Spleen (tissue), 11 donors: Measurements from ENCODE around the gene LINGO1. TPM values are rescaled to one million over a fixed set of nuclear protein-coding genes. Genes with fewer than 3 reads are reported as not detected.

Experiments used
- DNase-seq: peaks from one replicate; pipeline ENCODE4 v3.0.0-alpha.2; 2020
- H3K27ac ChIP-seq, 8 donors: fragments of 200-600 bp; sonication (generic) in 7 of 8; 1 replicate in 4 of 8; 2 replicates in 4 of 8; pipeline versions ENCODE4 v1.5.0 to v1.8.0; 2016 to 2021; ENCODE audit warnings: inconsistent platforms in 4 of 8, mild to moderate bottlenecking in 4 of 8, moderate library complexity in 1 of 8
- H3K27me3 ChIP-seq, 7 donors: fragments of 200-600 bp; sonication (generic) in 6 of 7; replicated peaks in 1 of 7; 1 replicate in 4 of 7; 2 replicates in 3 of 7; pipeline versions ENCODE4 v1.5.0 to v1.8.0; 2016 to 2021; ENCODE audit warnings: inconsistent platforms in 3 of 7, mild to moderate bottlenecking in 1 of 7
- H3K36me3 ChIP-seq, 6 donors: fragments of 200-600 bp; sonication (generic) in 5 of 6; 1 replicate in 4 of 6; 2 replicates in 2 of 6; pipeline versions ENCODE4 v1.5.0 to v1.8.0; 2016 to 2021; ENCODE audit warnings: inconsistent platforms in 2 of 6
- H3K4me1 ChIP-seq, 6 donors: fragments of 200-600 bp; sonication (generic) in 5 of 6; 1 replicate in 3 of 6; 2 replicates in 3 of 6; pipeline versions ENCODE4 v1.5.0 to v1.8.0; 2016 to 2021; ENCODE audit warnings: inconsistent platforms in 3 of 6
- H3K4me3 ChIP-seq, 8 donors: fragments of 200-600 bp; sonication (generic) in 7 of 8; 1 replicate in 4 of 8; 2 replicates in 4 of 8; pipeline versions ENCODE4 v1.5.0 to v1.8.0; 2016 to 2021; ENCODE audit warnings: inconsistent platforms in 4 of 8, mild to moderate bottlenecking in 4 of 8, moderate library complexity in 2 of 8
- H3K9me3 ChIP-seq, 8 donors: fragments of 200-600 bp; sonication (generic) in 7 of 8; 1 replicate in 4 of 8; 2 replicates in 4 of 8; pipeline versions ENCODE4 v1.5.0 to v1.8.0; 2016 to 2021; ENCODE audit warnings: inconsistent platforms in 4 of 8
- CTCF ChIP-seq, 11 experiments: fragments of 200-600 bp in 7 of 11; fragments of 450-650 bp in 4 of 11; sonication (generic) in 4 of 11; IDR thresholded peaks in 8 of 11; conservative IDR thresholded peaks in 3 of 11; 1 replicate in 7 of 11; 2 replicates in 4 of 11; pipeline versions ENCODE4 v1.4.0 to v1.8.0; 2016 to 2021; ENCODE audit warnings: antibody characterized with exemption in 11 of 11, inconsistent platforms in 4 of 11, mild to moderate bottlenecking in 1 of 11
- POLR2A ChIP-seq, 3 donors: fragments of 450-650 bp; IDR thresholded peaks; one replicate each; pipeline ENCODE4 v1.5.1; 2017; ENCODE audit warnings: antibody characterized with exemption in 3 of 3, mild to moderate bottlenecking in 1 of 3
- POLR2AphosphoS5 ChIP-seq, 3 donors: sonication (generic); formaldehyde crosslinking; IDR thresholded peaks; one replicate each; pipeline ENCODE4 v1.5.1; 2017; ENCODE audit warnings: antibody characterized with exemption in 3 of 3
- WGBS, 5 donors: extraction: QIAGEN DNeasy Blood & Tissue Kit in 3 of 5; methylation state at CpG; one replicate each; pipeline versions ENCODE4 v1.1.5 to v1.1.7; 2013 to 2018; 5-methylcytosine and 5-hydroxymethylcytosine counted together
- intact Hi-C: fragments of 100-400 bp; cut with DNase I; formaldehyde crosslinking; loops from one replicate; pipeline ENCODE4 v1.15.0; 2023; ENCODE audit warnings: low total_unique reads
- polyA plus RNA-seq, 3 donors: library from polyadenylated mRNA; stranded (reverse); fragments of 200-250 nt; gene quantifications; one replicate each; pipeline ENCODE4 v1.2.1, GENCODE V29; 2013
- total RNA-seq, 7 donors: library from RNA; depleted of rRNA in 3 of 7; stranded (reverse); fragments of >200 nt in 3 of 7; fragmentation: NEBNext Ultra II Directional in 4 of 7; extraction: Animal tissue kit (Norgen Biotek cat#: 25700) in 4 of 7; gene quantifications; one replicate each; pipeline versions ENCODE4 v1.1.0 to v1.2.1, GENCODE V29; 2016 to 2021
- donor health status: healthy with polysubstance abuse.
- donor health status: DM: no; HTN: no; CAD: no; lungs with moderate emphysema.
- donor health status: DM: no; HTN: no; CAD: no.
- donor health status: Bipolar disorder and iron deficiency.
- donor health status: healthy.
- donor health status: DM: no; HTN: no; CAD: no.
- donor health status: DM: yes; HTN: yes; CAD: no.

LINGO1 gene
- total and polyA plus RNA-seq, 10 donors = 0.46 to 7.3 (median 2.7) TPM

DNA sequence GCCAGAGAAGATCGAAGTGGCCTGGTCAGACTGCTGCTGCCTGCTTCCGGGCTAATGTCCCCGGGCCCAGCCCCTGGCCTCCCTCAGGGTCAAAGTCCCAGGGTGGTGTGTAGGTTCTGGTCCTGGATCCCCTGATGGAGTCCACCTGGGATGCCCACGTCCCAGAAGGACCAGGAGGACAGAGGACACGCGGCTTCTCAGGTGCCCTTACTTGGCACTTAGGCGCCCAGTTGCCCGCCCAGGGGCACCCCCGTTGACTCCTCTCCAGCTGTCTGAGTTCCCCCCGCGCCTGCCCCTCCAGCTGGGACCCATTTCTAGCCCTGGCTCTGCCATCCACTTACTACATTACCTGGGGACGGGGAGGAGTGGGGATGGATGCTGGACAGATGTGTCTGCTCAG lies 44.6 kb downstream of the LINGO1 start:
- 89 to 97% (median 93%) methylated on average over 7 to 12 of the region's 12 CpGs for WGBS, 5 donors
- no peak overlapping the region for H3K27ac ChIP-seq
- H3K9me3 ChIP-seq = no peaks in the 10 kb centered on the region
- intact Hi-C loops = no loop called here
- no peak for DNase-seq
- H3K27me3 ChIP-seq = no peaks in the 10 kb centered on the region
- TF ChIP-seq POLR2AphosphoS5 (IDR thresholded peaks at IDR 0.05) = no peak
- TF ChIP-seq CTCF (IDR thresholded peaks at IDR 0.05 in 8 of 11, conservative IDR thresholded peaks at IDR 0.05 in 3 of 11) = no peak
- no peak for TF ChIP-seq POLR2A (IDR thresholded peaks at IDR 0.05)
- peaks cover 0 to 10% (median 0%) of the 10 kb centered on the region in 6 donors for H3K4me1 ChIP-seq
- H3K36me3 ChIP-seq = no peaks in the 10 kb centered on the region
- H3K4me3 ChIP-seq = no peak overlapping the region

- 63 to 87% (median 76%) methylated on average over 11 of the region's 11 CpGs for WGBS, 5 donors
- Histone ChIP-seq H3K27me3 (no peaks in the 10 kb centered on the region), H3K27ac (no peak overlapping the region), H3K36me3 (no peaks in the 10 kb centered on the region), H3K4me3 (no peak overlapping the region), H3K4me1 (peaks cover 0 to 10% (median 0%) of the 10 kb centered on the region in 6 donors), H3K9me3 (no peaks in the 10 kb centered on the region)
- no peak for DNase-seq
- TF ChIP-seq POLR2A (IDR thresholded peaks at IDR 0.05) (no peak), POLR2AphosphoS5 (IDR thresholded peaks at IDR 0.05) (no peak), CTCF (IDR thresholded peaks at IDR 0.05 in 8 of 11, conservative IDR thresholded peaks at IDR 0.05 in 3 of 11) (no peak)
- intact Hi-C loops = no loop called here
These were observed 48.0 kb downstream of the LINGO1 start for GRCh38 chr15:77584691-77585090.

DNA sequence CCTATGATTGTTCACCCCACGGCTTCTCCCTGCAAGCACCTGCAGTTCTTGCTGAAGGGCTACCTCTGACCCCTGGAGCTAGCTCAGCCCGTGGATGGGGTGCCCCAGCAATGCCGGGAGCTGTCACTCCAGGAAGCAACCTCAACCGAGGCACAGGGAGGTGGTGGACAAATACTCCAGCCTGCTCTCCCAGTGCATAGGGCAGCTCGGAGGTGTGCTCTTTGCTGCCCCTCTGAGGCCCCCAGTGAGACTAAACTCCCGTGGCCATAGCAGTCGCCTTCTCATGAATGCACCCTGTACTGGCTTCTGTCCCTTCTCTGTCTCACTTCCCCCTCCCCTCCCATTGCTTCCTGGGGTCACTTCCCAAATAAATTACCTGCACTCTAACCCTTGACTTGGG lies 48.5 kb downstream of the LINGO1 start:
- DNase-seq = no peak
- H3K36me3 ChIP-seq = no peaks in the 10 kb centered on the region
- intact Hi-C loops = no loop called here
- no peaks in the 10 kb centered on the region for H3K27me3 ChIP-seq
- peaks cover 0 to 10% (median 0%) of the 10 kb centered on the region in 6 donors for H3K4me1 ChIP-seq
- no peaks in the 10 kb centered on the region for H3K9me3 ChIP-seq
- WGBS, 5 donors = 48 to 63% (median 54%) methylated on average over 7 of the region's 7 CpGs
- H3K4me3 ChIP-seq = no peak overlapping the region
- TF ChIP-seq POLR2AphosphoS5 (IDR thresholded peaks at IDR 0.05) (no peak), POLR2A (IDR thresholded peaks at IDR 0.05) (no peak), CTCF (IDR thresholded peaks at IDR 0.05 in 8 of 11, conservative IDR thresholded peaks at IDR 0.05 in 3 of 11) (no peak)
- no peak overlapping the region for H3K27ac ChIP-seq

DNA sequence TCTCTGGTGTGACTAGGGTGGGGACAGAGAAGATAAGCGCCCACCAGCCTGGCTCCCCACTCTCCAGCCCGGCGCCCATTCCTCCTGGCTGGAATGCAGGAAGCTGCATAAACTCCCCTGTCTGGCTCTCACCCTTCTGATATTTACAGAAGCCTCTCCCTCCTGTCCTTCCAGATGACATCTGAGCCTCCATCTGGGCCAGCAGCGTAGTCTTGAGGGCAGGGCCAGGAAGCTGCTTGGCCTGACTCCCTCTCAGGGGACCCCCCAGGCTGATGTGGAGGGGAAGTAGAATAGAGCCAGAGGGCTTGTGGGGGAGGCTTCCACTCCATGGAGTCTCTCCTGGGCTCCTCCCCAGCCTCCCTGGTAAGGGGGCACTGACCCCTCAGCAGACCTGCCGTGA lies 49.9 kb downstream of the LINGO1 start:
- H3K9me3 ChIP-seq = no peaks in the 10 kb centered on the region
- H3K4me3 ChIP-seq = no peak overlapping the region
- H3K4me1 ChIP-seq = peaks cover 0 to 10% (median 0%) of the 10 kb centered on the region in 6 donors
- WGBS, 5 donors = 72 to 93% (median 80%) methylated on average over 2 to 5 of the region's 5 CpGs
- TF ChIP-seq POLR2AphosphoS5 (IDR thresholded peaks at IDR 0.05) (no peak), POLR2A (IDR thresholded peaks at IDR 0.05) (no peak), CTCF (IDR thresholded peaks at IDR 0.05 in 8 of 11, conservative IDR thresholded peaks at IDR 0.05 in 3 of 11) (no peak)
- intact Hi-C loops = no loop called here
- no peak for DNase-seq
- H3K27ac ChIP-seq = no peak overlapping the region
- H3K27me3 ChIP-seq = no peaks in the 10 kb centered on the region
- H3K36me3 ChIP-seq = no peaks in the 10 kb centered on the region
